ENCODE results near the gene SURF1. TPM values are rescaled to one million over a fixed set of nuclear protein-coding genes. Genes with fewer than 3 reads are reported as not detected.

Gene SURF1
- total and polyA plus RNA-seq, 9 of the 15 experiments (the other 6 are each of a cell fraction or from before 2014, with no cell fraction given): 16.1 to 31.3 (median 20.9) TPM

DNA sequence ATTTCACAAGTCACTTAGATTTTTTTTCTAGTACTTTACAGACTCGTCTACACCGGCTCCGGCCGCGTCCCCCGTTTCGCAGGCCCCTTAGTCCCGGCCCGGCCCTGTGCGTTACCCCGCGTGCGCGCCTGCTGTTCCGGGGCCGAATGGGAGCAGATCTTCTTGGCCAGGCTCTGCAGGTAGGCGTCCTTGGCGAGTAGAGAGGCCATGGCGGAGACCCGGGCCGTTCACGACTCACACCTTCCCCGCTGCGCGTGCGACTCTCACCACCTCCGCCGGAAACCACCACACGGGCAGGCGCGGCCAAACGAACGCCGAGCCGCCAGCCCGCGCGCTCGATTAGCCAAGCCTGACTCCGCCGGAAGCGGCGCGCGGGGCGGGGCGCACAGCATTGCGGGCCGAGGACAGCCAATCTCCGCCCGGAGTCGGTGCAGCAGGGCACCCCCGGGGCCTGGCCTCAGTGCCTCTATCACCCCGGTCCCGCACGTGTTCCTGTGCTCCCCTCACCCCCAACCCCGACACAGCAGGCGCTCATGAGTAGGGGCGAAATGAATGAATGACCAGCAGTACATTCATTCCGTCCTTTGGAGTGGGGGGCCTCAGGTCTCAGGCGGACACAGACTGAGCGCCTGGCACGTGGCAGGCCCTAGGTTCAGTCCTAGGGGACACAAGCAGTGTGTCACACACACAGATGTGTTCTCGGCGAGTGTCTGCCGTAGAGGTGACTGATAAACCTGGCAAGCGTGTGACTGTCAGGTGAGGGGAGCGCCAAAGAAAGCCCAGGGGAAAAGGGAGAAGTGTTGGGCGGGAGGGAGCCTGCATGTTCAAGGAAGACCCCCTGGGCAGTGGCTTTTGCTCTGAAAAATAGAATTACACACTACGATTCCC lies 20.1 kb downstream of the SURF1 start, which contains the start of gene SURF6 (continued):
- TF ChIP-seq, protein P1, sequence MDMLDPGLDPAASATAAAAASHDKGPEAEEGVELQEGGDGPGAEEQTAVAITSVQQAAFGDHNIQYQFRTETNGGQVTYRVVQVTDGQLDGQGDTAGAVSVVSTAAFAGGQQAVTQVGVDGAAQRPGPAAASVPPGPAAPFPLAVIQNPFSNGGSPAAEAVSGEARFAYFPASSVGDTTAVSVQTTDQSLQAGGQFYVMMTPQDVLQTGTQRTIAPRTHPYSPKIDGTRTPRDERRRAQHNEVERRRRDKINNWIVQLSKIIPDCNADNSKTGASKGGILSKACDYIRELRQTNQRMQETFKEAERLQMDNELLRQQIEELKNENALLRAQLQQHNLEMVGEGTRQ (CRISPR knock-in tag; IDR thresholded peaks at IDR 0.05): peak; percentile 3
- TF ChIP-seq RFX5 (IDR thresholded peaks at IDR 0.05; ENCODE audit: low read depth, low read length) (no peak), RBFOX2 (IDR thresholded peaks at IDR 0.05; ENCODE audit: low read depth, low read length) (peak; percentile 96), CBX8 (IDR thresholded peaks at IDR 0.05; ENCODE audit: borderline replicate concordance, extremely low read depth, low read depth, low read length, poor library complexity, severe bottlenecking) (no peak), HDAC8 (tag; IDR thresholded peaks at IDR 0.05) (no peak), MLLT1 (IDR thresholded peaks at IDR 0.05) (peak in 1 of 2 experiments; percentile 100; a peak in 2 of 4 replicates), ESRRA (IDR thresholded peaks at IDR 0.05; ENCODE audit: borderline replicate concordance, low read depth) (peak; percentile 75; the same call in 1 of the 2 replicates), EZH2 (IDR thresholded peaks at IDR 0.05; ENCODE audit: borderline replicate concordance, low read depth, low read length) (no peak), ELF2 (CRISPR knock-in tag; IDR thresholded peaks at IDR 0.05) (peak; percentile 87), ADNP (tag; IDR thresholded peaks at IDR 0.05) (no peak), WHSC1 (IDR thresholded peaks at IDR 0.05; ENCODE audit: low read length) (no peak), IRF2 (CRISPR knock-in tag; IDR thresholded peaks at IDR 0.05) (no peak), CLOCK (CRISPR knock-in tag; IDR thresholded peaks at IDR 0.05; ENCODE audit: borderline replicate concordance) (no peak), DPF2 (IDR thresholded peaks at IDR 0.05) (0 out of 2 replicates have a peak, but pooled peaks have one; percentile 18), ZNF224 (CRISPR knock-in tag; IDR thresholded peaks at IDR 0.05) (no peak), POLR2AphosphoS5 (IDR thresholded peaks at IDR 0.05; ENCODE audit: control insufficient read depth, insufficient read depth, low read depth, low read length) (peak; percentile 73)
- TF ChIP-seq, protein P2, sequence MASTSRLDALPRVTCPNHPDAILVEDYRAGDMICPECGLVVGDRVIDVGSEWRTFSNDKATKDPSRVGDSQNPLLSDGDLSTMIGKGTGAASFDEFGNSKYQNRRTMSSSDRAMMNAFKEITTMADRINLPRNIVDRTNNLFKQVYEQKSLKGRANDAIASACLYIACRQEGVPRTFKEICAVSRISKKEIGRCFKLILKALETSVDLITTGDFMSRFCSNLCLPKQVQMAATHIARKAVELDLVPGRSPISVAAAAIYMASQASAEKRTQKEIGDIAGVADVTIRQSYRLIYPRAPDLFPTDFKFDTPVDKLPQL (IDR thresholded peaks at IDR 0.05; ENCODE audit: extremely low read depth, insufficient read length): no peak
- TF ChIP-seq, protein P3, sequence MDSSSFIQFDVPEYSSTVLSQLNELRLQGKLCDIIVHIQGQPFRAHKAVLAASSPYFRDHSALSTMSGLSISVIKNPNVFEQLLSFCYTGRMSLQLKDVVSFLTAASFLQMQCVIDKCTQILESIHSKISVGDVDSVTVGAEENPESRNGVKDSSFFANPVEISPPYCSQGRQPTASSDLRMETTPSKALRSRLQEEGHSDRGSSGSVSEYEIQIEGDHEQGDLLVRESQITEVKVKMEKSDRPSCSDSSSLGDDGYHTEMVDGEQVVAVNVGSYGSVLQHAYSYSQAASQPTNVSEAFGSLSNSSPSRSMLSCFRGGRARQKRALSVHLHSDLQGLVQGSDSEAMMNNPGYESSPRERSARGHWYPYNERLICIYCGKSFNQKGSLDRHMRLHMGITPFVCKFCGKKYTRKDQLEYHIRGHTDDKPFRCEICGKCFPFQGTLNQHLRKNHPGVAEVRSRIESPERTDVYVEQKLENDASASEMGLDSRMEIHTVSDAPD (CRISPR knock-in tag; IDR thresholded peaks at IDR 0.05): no peak
